Putamen (tissue), 1 donor: ENCODE measurements around the gene RTP3.

Experiments
- DNase-seq: peaks from one replicate; pipeline ENCODE4 v3.0.0-alpha.2; 2016; ENCODE audit warnings: low spot score

Gene RTP3

GRCh38 chr3:46497556-46498265 lies at the start of gene RTP3:
Gene RTP3 (plus strand): TSS chr3:46497976. CDS start chr3:46498063, 87 bp downstream.
- DNase-seq, result no peak

GRCh38 chr3:46448721-46449120 lies 49.1 kb upstream of the RTP3 start:
- no peak for DNase-seq

- DNase-seq, result no peak
Measured at GRCh38 chr3:46449755-46450552, 47.8 kb upstream of the RTP3 start.

- DNase-seq, result no peak
Measured at GRCh38 chr3:46453526-46454208, 44.1 kb upstream of the RTP3 start.

- DNase-seq, result no peak
Measured at GRCh38 chr3:46454209-46454595, 43.6 kb upstream of the RTP3 start.

DNA sequence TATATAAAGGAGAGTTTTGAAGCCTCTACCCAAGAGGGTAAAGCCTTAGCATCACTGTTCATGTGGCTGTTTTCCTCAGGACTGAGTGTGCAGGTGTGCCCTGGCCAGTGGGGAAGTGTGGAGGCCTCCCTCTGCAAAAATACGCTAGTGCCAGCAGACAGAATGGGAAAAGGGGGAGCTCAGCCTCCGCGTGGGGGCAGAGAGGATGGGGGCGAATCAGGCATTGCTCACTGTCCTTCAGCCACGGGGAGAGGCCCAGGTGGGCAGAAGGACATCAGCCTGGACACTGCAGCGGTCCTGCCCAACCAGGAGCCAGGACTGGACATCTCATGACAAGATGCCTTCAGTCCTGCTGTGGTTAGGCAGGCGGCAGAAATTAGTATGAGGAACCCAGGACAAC lies 43.2 kb upstream of the RTP3 start:
- no peak for DNase-seq

- DNase-seq, result no peak
Measured at GRCh38 chr3:46455231-46456115, 42.3 kb upstream of the RTP3 start.

DNA sequence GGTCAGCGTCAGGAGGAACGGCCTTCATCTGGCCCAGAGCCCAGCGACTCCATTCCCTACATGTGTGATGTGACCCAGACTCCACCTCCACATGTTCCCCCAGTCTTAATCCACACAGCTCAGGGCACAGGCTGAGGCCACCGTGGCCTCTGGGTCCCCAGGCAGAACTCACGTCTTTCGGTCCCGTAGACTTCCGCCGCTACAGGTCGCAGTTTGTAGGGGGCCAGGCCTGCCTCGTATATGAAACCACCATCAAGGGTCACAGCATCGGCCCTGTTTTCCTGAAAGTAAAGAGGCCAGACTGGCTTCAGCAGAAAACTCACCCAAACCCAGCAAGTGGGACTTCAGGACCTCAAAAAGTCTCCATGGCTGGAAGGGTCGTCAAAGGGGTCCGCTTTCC lies 41.7 kb upstream of the RTP3 start:
- DNase-seq, result no peak

DNA sequence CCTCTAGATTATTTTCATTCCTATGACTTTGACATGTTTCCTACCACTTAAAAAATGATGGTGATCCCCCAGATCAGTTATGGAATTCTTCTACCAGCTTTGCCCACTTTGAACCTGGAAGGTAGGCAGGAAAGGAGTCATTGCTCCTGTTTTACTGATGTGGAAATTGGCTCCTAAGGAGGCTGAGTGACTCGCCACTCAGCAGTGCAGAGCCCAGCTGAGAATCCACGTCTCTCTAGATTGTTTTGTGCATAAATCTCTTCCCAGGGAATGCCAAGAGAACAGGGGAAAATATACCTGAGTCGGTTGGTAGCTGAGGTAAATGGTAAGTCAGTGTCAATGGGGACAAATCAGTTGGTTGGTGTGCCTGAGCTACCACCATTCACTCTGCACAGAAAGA lies 37.7 kb upstream of the RTP3 start:
- DNase-seq, result no peak

GRCh38 chr3:46462111-46462510 lies 35.7 kb upstream of the RTP3 start:
- no peak for DNase-seq

- DNase-seq, result no peak
Measured at GRCh38 chr3:46462511-46462910, 35.3 kb upstream of the RTP3 start.

GRCh38 chr3:46463120-46463867 lies 34.5 kb upstream of the RTP3 start:
- no peak for DNase-seq

GRCh38 chr3:46463868-46464241 lies 33.9 kb upstream of the RTP3 start:
- no peak for DNase-seq

DNA sequence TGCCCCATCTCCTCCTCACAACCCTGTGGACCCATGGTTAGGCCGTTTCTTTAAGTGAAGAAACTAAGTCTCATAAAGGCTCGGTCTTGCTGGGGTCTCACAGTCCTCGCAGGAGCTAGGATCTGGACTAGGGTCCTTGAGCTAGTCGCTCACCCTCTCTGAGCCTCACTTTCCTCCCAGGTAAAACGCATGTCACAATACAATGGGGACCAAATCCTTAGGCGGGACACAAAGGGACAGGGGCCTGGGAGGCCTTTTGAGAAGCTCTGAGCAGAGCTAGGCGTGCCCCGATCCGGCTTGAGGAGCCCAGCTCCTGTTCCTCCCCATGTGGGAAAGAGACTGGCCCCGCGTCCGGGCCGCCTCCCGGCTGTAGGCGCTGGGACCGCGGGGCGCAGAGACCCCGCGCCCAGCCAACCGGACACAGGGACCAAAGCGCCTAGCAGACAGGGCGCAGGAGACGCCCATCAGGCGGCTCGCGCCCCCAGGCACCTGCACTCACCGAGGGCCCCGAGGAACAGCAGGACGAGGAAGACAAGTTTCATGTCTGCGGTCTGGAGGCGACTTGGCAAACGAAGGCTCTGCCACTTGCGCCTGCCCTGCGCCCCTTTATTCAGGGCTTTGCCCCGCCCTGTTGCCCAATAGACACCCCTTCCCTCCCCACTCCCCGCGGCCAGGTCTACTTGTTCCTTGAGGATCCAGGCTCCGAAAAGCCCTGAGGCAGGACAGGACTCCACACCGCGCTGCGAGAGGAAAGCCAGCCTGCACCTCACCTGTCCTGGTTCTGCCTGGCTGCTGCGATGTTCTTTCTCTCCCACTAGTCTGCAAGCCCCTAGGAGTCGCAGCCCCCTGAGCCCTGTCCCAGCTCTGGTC lies 33.2 kb upstream of the RTP3 start, which contains the start of gene LTF:
TSS of gene LTF (minus strand) at position 580 of the 870 bp plus-strand sequence. CDS start at position 542, 38 bp downstream.
- no peak for DNase-seq

DNA sequence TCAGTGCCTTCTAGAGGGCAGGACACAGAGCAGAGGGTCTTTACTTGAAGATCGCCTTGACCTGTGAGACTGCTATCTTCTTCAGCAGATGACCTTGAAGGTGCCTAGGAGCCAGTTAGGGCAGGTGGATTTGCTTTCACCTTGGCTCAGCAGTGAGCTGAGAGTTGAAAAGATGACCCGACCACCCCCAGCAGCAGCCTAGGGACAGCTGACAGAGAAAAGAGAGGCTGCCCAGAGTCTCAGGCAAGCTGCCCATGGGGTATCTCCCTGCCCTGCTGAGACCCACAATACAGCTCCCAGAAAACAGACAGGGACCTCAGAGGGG lies 32.6 kb upstream of the RTP3 start:
- no peak for DNase-seq

DNA sequence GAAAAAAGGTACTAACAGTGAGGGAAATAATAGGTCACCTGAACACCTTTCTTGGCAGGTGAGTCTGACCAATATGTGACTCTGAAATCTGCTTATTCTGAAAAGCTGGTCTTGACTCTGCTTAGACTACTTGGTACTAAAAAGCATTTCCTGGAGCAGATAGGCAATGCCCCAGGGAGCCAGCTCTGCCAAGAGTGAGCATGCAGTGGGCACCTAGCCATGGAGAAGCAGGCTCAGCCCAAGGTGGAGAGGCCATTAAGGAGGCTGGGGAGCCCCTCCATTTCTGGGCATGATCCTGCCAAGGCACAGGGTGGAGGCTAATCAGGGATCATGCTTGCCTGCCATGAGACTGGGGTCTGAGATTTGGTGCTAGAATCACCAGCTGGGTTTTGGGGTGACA lies 31.5 kb upstream of the RTP3 start:
- DNase-seq, result no peak

DNA sequence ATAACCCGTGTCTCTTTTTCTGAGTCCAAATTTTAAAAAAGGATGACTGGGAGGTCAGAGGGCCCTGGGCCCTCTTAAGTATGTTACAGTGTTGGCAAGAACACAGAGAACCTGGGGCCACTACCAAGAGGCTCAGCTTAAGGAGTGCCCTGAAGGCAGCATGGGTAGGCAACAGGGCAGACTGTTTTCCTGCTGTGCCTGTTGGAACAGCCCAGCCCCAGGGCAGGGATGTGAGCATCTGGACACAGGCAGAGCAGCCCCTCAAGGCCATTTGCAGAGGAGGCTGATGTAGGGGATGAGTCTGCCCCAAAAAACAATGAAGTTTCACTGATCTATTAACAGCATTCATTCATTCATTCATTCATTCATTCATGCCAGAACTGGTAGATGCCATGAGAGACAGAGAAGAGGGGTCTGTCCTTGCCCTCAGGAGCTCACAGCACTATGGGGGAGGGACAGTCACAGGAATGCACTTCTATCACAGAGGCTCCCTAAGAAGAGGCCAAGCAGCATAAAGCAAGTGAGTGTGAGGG lies 30.8 kb upstream of the RTP3 start:
- DNase-seq, result no peak

DNA sequence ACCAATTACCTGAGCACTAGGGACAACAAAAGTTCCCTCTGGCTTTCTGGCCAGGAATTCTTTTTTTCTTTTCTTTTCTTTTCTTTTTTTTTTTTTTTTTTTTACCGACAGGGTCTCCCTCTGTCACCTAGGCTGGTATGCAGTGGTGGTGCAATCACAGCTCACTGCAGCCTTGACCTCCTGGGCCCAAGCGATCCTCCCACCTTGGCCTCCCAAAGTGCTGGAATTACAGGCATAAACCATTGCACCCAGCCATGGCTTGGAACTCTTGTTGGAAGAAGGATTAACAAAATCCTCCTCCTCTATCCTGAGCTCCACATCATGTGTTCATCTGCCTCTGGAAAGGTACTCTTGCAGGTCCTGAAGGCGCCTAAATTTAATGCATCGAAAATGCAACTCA lies 30.2 kb upstream of the RTP3 start:
- no peak for DNase-seq

- no peak for DNase-seq
Measured at GRCh38 chr3:46468753-46469600, 28.8 kb upstream of the RTP3 start.
